NCI-H345 treated with DMSO at 0.1 percent for 48 hours (cell line): ENCODE results near the gene CHI3L1.

ENCODE experiments used
- DNase-seq: peaks from one replicate; lab custom pipeline; 2025; ENCODE audit not compliant: unreplicated experiment; lab: John Stamatoyannopoulos, UW

Gene CHI3L1

GRCh38 chr1:203169770-203170520 is 16.6 kb downstream of the CHI3L1 start:
- no peak for DNase-seq

DNA sequence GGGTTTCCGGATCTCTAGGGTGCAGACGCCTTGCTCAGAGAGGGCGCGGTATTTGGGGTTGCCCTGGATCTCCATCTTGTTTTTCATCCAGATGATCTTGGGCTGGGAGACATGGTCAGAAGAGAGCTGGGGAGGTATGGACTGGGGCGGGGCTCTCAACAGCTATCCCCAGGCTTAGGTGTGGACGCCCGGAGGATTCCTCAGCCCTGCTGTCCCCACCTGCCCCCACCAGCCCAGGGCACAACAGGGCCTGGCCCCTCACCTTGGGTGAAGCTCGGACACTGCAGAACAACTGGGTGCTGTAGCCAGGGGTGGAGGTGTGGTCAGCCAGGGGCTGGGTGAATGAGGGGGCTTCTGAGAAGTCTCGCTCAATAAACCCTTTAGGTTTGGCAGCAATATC is 17.5 kb downstream of the CHI3L1 start:
- DNase-seq, result no peak

DNA sequence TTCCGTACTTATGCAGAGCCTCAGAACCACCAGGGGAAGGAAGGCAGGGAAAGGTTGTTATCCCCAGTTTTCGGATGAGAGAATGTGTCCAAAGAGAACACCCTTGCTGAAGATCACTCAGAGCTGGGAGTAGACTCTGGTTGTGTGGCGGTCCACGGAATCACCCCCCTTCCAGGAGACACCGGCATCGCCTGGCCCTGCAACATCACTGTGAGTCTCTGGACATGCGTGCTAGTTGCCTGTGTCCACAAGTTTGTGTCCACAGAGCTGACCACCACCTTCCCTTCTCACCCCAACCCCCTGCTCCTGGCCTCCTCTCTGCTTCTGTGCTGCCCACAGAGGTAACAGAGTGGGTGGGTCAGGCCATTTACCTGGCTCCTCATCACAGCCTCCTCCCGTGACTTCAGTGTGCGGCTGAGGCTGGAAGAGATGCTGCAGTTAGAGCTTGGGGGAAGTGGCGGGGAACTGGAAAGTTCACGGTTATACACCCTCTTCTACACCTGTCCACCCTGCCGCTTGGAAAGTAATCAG is 18.2 kb downstream of the CHI3L1 start:
- DNase-seq, result no peak

DNA sequence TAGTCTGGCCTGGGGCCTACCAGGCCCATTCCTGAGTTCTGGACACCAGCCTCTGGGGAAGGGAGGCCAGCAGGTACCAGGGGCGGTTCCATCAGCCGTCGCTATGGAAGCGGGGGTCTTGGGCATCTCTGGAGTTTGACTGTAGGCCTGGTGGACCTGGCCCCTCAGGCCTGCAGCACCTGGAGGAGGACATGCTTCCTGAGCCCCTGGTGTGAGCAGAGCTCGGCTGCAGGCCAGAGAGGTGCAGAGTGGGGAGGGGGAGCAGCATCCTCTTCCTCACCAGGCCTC is 18.6 kb downstream of the CHI3L1 start:
- no peak for DNase-seq

- DNase-seq, result no peak
Measured at GRCh38 chr1:203167026-203167912, 19.2 kb downstream of the CHI3L1 start.

DNA sequence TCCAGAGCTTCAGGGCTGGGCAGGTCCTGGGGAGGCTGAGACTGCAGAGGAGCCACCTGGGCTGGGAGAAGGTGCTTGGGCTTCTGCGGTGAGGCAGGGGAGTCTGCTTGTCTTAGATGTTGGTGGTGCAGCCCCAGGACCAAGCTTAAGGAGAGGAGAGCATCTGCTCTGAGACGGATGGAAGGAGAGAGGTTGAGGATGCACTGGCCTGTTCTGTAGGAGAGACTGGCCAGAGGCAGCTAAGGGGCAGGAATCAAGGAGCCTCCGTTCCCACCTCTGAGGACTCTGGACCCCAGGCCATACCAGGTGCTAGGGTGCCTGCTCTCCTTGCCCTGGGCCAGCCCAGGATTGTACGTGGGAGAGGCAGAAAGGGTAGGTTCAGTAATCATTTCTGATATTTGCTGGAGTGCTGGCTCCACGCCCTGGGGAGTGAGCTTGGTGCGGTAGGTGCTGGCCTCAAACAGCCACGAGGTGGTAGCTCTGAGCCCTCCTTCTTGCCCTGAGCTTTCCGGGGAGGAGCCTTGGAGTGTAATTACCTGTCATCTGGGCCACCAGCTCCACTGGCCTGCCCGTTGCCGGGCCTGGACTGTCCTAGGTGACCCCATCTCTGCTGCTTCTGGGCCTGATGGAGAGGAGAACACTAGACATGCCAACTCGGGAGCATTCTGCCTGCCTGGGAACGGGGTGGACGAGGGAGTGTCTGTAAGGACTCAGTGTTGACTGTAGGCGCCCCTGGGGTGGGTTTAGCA is 20.1 kb downstream of the CHI3L1 start:
- DNase-seq, result no peak

- no peak for DNase-seq
Measured at GRCh38 chr1:203165800-203166161, 20.7 kb downstream of the CHI3L1 start.

DNA sequence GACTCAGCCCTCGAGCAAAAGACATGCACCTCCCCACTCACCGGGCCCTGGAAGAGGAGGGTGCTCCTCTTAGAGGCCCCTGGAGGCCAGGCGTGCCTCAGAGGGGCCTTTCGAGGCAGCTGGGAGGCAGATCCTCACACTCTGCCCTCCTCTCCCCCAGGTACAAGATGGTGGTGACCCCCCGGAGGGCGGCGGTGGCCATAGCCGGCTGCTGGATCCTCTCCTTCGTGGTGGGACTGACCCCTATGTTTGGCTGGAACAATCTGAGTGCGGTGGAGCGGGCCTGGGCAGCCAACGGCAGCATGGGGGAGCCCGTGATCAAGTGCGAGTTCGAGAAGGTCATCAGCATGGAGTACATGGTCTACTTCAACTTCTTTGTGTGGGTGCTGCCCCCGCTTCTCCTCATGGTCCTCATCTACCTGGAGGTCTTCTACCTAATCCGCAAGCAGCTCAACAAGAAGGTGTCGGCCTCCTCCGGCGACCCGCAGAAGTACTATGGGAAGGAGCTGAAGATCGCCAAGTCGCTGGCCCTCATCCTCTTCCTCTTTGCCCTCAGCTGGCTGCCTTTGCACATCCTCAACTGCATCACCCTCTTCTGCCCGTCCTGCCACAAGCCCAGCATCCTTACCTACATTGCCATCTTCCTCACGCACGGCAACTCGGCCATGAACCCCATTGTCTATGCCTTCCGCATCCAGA is 21.3 kb downstream of the CHI3L1 start:
- DNase-seq, result no peak

DNA sequence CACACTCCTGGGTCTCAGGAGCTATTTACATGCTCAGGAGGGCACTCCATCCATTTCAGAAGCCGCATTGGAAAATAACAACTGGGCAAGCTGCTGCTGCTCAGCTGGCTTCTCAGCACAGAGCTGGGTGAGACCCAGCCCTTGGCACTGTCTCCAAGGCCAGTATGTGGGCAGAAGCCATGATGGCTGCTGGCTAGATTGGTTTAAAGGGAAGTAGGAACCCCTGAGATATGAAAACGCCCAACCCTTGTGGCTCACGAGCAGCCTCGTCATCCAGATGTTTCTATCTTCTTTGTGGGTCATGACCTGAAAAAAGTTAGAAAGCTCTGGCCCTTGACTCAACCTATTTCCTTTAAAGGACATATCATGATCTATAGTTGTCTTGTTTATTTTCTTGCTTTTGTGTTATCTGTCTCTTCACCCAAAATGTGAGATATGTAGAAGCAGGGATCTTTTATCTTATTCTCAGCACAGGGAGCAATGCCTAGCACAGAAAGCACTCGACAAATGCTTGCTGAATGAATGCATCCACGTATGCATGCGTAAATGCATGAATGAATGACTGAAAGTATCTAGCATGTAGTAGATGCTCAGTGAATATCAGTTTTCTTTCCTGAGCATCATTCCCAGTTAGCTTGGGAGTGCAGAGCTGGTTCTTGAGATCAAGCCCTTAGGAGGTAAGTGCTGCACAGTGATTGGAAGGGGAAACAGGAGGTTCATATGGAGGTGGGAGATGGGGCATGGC is 22.4 kb downstream of the CHI3L1 start:
- DNase-seq, result no peak

GRCh38 chr1:203162403-203162802 is 24.1 kb downstream of the CHI3L1 start:
- no peak for DNase-seq

GRCh38 chr1:203161703-203162102 is 24.8 kb downstream of the CHI3L1 start:
- DNase-seq, result no peak

DNA sequence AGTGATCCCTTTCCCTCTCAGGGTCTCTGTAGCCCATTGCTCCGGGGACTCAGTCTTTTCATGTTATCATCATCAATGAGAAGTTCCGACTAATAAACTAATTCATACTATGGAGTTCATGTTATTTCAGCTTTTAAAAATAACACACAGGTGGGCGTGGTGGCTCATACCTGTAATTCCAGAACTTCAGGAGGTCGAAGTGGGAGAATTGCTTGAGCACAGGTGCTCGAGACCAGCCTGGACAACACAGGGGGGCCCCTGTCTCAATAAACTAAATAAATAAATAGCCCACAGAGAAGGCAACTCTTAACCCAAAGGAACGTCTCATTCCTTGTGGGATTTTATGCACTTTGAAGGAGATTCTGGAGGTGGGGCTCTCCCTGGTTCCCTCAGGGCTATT is 25.3 kb downstream of the CHI3L1 start:
- no peak for DNase-seq

DNA sequence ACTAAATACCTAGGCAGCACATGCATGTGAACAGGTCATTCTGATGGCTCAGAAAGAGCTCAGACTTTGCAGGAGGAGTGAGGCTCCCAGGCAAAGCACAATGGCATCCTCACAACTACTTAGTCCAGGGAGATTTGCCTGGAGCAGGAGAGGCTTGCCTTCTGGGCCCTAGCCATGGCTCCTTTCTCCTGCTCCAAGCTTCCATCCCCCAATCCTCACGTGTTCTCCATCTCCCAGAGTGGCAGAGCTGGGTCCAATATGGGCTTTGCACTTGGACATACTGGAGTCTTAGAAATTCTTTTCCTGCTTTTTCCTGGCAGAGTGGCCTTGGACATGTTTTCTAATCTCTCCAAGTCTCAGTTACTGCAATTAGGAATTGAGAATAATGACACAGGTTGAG is 26.7 kb downstream of the CHI3L1 start:
- no peak for DNase-seq

DNA sequence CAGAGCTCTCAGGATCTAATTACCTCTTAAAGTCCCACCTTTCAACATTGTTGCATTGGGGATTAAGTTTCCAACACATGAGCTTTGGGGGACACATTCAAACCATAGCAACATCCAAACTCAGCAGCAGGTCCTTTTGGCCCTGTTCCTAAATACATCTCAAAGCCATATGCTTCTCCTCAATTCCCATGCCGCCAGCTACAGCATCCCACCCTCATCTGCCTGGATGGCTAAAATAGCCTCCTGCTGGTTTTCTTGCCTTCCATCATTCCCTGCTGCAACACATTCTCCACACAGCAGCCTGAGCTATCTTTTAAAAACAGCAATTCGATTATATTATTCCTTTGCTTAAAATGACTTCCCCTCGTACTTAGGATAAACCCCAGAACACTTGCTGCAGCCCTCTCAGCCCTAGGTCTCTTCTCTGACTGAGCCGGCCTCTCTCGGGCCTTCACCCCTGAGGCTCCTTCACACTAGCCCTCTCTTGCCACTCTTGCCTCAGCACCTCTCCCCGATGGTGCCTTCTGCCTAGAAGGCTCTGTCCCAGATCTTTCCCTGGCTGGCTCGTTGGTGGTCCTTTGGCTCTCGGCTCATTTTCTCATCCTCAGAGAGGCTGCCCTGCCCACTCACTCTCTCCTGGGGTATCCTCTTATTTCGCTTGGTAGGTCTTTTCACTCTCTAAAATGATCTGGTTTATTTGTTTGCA is 27.4 kb downstream of the CHI3L1 start:
- no peak for DNase-seq

DNA sequence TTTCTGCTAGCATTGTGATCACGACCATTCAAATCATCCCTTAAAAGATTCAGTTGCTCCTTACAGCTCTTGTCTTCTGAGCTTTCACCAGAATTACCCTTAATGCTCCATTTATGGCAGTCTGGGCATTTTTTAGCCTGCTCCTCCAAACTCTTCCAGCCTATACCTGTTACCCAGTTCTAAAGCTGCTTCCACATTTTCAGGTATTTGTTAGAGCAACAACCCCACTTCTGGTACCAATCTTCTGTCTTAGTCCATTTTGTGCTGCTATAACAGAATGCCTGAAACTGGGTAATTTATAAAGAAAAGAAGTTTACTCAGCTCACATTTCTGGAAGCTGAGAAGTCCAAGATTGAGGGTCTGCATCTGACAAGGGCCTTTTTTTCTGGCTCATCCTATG is 28.1 kb downstream of the CHI3L1 start:
- no peak for DNase-seq

- DNase-seq, result no peak
Measured at GRCh38 chr1:203156280-203156679, 30.2 kb downstream of the CHI3L1 start.

- DNase-seq, result no peak
Measured at GRCh38 chr1:203153989-203154821, 32.3 kb downstream of the CHI3L1 start.

DNA sequence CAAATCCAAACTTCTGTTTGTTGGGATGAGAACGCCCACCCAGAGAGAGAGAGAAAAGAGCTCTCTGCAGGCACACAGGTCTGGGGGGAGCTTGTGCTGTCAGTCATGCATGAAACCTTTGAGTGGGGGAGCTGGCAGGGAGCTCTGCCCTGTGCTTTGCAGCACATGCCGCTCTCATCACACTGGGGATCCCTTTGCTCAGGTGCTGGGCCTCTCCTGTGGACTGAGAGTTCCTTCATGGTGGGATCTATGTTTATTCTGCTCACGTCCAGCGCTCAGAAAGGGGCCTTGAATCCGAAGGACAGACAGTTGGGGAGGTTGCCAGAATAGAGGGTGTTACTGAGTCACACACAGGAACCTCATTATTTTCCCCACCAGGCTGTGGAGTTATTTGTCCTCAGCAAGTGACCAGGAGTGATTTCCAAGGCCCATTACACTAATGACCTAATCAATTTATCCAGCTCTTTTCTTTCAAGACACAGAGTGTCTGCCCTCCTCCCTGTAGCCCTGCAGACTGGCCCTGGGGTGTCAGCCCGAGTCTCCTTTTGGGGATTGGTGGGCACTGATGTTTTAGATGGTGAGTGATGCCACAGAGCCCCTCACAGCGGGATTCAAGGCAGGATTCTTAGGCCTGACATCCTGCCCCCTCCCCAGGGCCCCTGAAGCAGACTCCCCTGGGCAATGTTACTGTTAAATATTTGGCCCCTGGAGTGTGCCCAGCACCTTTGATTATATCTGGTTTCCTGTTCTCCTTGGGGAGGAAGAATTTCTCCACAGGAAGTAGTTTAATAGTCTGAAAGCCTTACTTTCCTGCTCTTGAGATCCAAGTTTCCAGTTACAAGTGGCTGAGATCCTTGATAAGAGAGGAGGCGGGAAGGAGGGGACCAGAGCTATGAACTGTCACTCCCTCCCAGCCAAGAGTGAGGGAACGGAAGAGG is 33.2 kb downstream of the CHI3L1 start:
- DNase-seq, result peak; percentile 82
